Thymus (tissue), 11 donors: ENCODE data around the gene UMPS. TPM values are rescaled to one million over a fixed set of nuclear protein-coding genes. Genes with fewer than 3 reads are reported as not detected.

Experiments used
- DNase-seq, 9 donors: peaks; one replicate each; pipeline ENCODE4 v3.0.0-alpha.2; 2013; ENCODE audit warnings: low spot score in 9 of 9, low read depth in 6 of 9, missing footprints in 1 of 9
- H3K27ac ChIP-seq, 2 donors: one replicate each; pipeline ENCODE4 v1.5.1; 2013; ENCODE audit warnings: control low read depth in 1 of 2, low read depth in 1 of 2, low read length in 1 of 2, mild to moderate bottlenecking in 1 of 2, moderate library complexity in 1 of 2
- H3K27me3 ChIP-seq, 2 donors: one replicate each; pipeline ENCODE4 v1.5.1; 2013; ENCODE audit warnings: low read length in 1 of 2; ENCODE audit not compliant: control insufficient read depth in 2 of 2, insufficient read depth in 1 of 2
- H3K36me3 ChIP-seq, 2 donors: one replicate each; pipeline ENCODE4 v1.5.1; 2013; ENCODE audit warnings: low read length in 1 of 2, mild to moderate bottlenecking in 1 of 2, moderate library complexity in 1 of 2; ENCODE audit not compliant: control insufficient read depth in 2 of 2, insufficient read depth in 2 of 2
- H3K4me1 ChIP-seq, 2 donors: one replicate each; pipeline ENCODE4 v1.5.1; 2013; ENCODE audit warnings: low read length in 2 of 2; ENCODE audit not compliant: control insufficient read depth in 2 of 2, insufficient read depth in 2 of 2
- H3K4me3 ChIP-seq, 2 donors: one replicate each; pipeline ENCODE4 v1.5.1; 2013; ENCODE audit warnings: low read length in 2 of 2, control low read depth in 1 of 2, mild to moderate bottlenecking in 1 of 2
- H3K9me3 ChIP-seq, 2 donors: one replicate each; pipeline ENCODE4 v1.5.1; 2013; ENCODE audit warnings: low read length in 1 of 2, mild to moderate bottlenecking in 1 of 2; ENCODE audit not compliant: control insufficient read depth in 2 of 2, insufficient read depth in 1 of 2
- WGBS: extraction: QIAGEN DNeasy Blood & Tissue Kit; methylation state at CpG from one replicate; pipeline ENCODE4 v1.1.7; 2013; 5-methylcytosine and 5-hydroxymethylcytosine counted together
- polyA plus RNA-seq: library from polyadenylated mRNA; stranded (reverse); fragments of 200-250 nt; gene quantifications from one replicate; pipeline ENCODE4 v1.2.3, GENCODE V29; 2013
- total RNA-seq: library from RNA; stranded (reverse); fragments of 120-200 nt; gene quantifications from one replicate; pipeline ENCODE4 v1.2.4, GENCODE V29; 2013
- donor health status: healthy.

Gene UMPS
- total and polyA plus RNA-seq, 2 donors: 17.6 to 27.6 TPM

DNA sequence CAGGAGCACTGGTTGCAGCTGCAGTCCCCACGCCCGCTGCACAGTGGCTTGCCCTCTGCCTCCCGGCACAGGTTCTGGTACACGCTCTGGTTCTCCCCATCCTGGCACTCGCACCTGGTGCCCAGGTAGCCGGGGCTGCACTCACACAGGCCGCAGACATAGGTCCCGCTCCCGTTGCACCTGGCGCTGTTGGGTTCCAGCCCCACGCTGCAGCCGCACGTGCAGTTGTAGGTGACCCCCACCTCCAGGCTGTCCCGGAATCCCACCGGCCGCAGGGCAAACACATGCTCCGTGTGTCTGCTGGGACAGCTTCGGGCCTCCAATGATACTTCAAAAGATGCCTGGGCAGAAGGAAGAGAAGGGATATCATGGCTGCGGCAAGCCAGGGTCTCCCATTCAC, 66.2 kb downstream of the UMPS start:
- H3K9me3 ChIP-seq: no peaks in the 10 kb centered on the region
- no peaks in the 10 kb centered on the region for H3K27me3 ChIP-seq
- no peak overlapping the region for H3K27ac ChIP-seq
- peaks cover 0 to 12% of the 10 kb centered on the region in 2 donors for H3K4me1 ChIP-seq
- no peaks in the 10 kb centered on the region for H3K36me3 ChIP-seq
- no peak overlapping the region for H3K4me3 ChIP-seq
- WGBS: 98% methylated on average over 19 of the region's 19 CpGs
- no peak for DNase-seq

- 93% methylated on average over 4 of the region's 4 CpGs for WGBS
- no peak for DNase-seq
- Histone ChIP-seq H3K4me1 (peaks cover 0 to 8% of the 10 kb centered on the region in 2 donors), H3K36me3 (no peaks in the 10 kb centered on the region), H3K27me3 (no peaks in the 10 kb centered on the region), H3K4me3 (no peak overlapping the region), H3K9me3 (no peaks in the 10 kb centered on the region), H3K27ac (no peak overlapping the region)
These were observed 67.2 kb downstream of the UMPS start for GRCh38 chr3:124797426-124797945.

Other genes with a start within 250 kb of the UMPS start
- 9.6 TPM for gene ITGB5, start 156.9 kb downstream of the UMPS start, total RNA-seq
- 16.9 TPM for gene ITGB5, start 156.9 kb downstream of the UMPS start, polyA plus RNA-seq
- gene MUC13, start 204.3 kb downstream of the UMPS start, total RNA-seq: 0.05 TPM
- 0.46 TPM for gene MUC13, start 204.3 kb downstream of the UMPS start, polyA plus RNA-seq